Hepatocyte (in vitro differentiated cells): ENCODE results near the gene RPL7A.

ENCODE experiments used
- EZH2 ChIP-seq: fragments of 200-600 bp; sonication (generic); IDR thresholded peaks from 2 replicates; pipeline ENCODE4 v1.6.1; 2016; ENCODE audit warnings: antibody characterized with exemption, mild to moderate bottlenecking, borderline replicate concordance
- TF ChIP-seq, protein P1 (sequence below): fragments of 200-600 bp; sonication (generic); IDR thresholded peaks from 2 replicates; pipeline ENCODE4 v1.5.1; 2016; ENCODE audit warnings: antibody characterized with exemption, mild to moderate bottlenecking; ENCODE audit not compliant: poor library complexity

DNA sequence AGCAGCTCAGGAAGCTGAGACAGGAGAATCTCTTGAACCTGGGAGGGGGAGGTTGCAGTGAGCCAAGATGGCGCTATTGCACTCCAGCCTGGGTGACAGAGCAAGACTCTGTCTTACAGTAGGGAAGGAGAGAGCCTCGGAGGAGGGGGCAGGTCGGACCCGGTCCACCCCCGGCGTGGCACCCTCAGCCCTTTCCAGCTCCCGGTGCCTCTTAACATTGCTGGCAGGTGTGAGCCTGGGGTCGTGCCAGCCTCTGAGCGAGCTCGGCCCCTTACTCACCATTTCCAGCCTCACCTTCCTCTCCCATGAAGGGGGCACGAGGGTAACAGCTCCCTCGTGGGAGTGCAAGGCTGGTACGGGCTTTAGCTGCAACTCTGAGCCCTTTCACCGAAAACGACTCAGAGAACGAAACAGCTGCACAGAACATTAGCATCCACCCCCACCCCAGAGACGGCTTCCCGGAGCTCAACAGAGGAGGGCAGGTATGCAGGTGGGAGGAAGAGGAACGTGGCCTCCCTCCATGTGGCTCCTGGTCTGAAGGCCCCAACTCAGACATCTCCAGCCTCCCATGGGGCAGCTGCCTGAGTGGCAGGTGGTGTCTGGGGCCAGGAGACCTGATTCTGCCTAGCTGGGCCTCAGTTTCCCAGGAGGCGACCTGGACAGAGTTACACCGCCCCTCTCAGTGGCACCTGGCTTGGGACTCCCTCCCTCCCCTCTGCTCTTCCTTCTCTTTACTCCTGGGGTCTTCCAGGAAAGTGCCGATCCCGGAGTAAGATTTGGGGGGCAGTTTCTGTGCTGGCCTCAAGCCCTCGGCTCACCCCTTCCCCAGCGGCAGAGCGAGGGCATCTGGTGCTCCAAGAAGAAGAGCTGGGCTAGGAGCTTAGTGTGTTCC, 44.5 kb upstream of the RPL7A start:
- TF ChIP-seq, protein P1, sequence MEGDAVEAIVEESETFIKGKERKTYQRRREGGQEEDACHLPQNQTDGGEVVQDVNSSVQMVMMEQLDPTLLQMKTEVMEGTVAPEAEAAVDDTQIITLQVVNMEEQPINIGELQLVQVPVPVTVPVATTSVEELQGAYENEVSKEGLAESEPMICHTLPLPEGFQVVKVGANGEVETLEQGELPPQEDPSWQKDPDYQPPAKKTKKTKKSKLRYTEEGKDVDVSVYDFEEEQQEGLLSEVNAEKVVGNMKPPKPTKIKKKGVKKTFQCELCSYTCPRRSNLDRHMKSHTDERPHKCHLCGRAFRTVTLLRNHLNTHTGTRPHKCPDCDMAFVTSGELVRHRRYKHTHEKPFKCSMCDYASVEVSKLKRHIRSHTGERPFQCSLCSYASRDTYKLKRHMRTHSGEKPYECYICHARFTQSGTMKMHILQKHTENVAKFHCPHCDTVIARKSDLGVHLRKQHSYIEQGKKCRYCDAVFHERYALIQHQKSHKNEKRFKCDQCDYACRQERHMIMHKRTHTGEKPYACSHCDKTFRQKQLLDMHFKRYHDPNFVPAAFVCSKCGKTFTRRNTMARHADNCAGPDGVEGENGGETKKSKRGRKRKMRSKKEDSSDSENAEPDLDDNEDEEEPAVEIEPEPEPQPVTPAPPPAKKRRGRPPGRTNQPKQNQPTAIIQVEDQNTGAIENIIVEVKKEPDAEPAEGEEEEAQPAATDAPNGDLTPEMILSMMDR: no peak
- no peak for TF ChIP-seq EZH2
